GM18502 (cell line): ENCODE data around the gene FYB2.

Experiments
- ATAC-seq: cut with Tn5 transposase; IDR thresholded peaks from one replicate; pipeline ENCODE4 v1.9.1; 2021; ENCODE audit warnings: mild to moderate bottlenecking; ENCODE audit not compliant: unreplicated experiment, poor library complexity

The FYB2 gene

DNA sequence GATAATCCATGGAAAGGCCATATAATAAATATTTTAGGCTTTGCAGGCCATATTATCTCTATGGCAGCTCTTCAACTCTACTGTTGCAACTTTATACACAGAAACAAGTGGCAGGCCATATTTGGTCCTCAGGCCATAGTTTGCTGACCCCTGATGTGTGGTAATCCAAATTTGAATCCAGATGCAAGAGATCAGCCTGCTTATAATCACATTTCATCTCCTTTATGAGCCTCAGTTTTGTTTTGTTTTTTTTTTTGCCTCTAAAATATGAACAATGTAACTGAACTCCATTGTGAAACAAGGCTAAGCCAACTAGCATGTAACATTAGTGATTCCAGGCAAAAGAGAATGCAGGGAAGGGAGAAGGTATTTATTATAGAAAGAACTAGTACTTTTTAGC, 92.5 kb downstream of the FYB2 start:
- no peak for ATAC-seq

DNA sequence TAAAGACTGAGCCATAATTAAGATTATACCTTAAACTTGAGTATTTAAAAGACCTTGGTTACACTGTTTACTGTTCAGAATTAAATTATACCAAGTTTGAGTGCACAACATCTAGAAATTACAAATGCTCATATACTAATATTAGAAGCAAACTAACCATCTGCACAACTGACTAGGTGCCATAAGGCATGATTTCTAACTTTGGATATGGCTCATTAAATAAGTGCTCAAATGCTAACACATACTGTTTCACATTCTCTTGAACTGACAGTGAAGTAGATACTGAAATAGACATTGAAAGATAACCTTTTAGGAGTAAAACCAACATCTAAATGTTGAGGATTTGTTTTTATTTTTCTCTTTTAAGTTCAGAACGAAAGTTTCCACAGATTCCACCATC, 100.0 kb downstream of the FYB2 start:
- no peak for ATAC-seq

DNA sequence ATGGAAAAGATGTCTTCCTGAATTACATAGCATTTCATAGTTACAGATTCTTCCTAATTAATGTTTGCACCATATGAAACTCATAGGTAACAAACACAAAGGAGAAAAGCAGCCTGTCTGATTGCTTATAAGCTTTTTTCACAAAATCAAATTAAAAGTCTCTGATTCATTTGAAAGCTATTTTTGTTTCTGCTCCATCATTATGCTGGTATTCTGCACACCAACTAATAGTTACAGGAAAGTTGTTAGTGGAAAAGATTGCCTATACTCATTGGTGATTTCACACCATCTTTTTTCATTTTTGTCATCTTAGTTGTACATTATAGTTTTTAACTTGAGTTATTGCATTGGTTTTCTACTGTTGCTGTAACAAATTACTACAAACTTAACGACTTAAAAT, 104.0 kb downstream of the FYB2 start:
- ATAC-seq, result no peak

DNA sequence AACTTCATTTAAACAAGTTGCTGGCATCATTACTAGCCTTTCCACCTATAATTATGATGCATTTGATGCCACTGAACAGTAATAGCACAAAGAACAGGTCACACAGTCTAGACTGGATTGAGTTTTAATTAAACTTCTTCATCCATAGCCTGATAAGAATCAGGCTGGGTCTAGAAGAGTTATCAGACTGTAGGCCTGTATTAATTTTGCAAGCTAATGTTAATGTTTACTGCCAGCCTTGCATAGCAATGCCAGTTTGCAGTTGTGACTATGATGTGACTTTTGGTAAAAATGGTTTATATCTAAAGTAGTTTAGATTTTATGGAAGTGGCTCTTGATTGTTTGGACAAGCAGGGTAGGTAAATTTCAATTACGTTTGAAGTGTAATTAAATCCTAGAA, 106.1 kb downstream of the FYB2 start:
- ATAC-seq, result no peak

DNA sequence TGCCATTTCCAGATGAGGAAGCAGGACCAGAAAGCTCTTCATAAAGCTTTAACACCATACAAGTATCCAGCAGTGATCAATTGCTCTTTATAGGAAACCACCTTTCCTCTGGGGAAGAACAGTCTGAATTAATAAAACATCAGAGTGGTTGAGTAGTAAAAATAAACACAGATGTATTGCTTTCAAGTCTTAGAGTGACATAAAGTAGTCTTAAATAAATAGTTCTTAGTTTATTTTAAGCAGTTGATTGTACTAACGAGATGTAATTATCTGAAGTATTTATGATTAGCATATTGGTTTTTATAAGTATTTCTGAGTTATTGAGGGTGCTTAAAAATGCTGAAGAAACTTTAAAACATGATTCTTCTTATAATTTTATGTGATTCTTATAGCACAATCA, 107.1 kb downstream of the FYB2 start:
- ATAC-seq, result no peak

DNA sequence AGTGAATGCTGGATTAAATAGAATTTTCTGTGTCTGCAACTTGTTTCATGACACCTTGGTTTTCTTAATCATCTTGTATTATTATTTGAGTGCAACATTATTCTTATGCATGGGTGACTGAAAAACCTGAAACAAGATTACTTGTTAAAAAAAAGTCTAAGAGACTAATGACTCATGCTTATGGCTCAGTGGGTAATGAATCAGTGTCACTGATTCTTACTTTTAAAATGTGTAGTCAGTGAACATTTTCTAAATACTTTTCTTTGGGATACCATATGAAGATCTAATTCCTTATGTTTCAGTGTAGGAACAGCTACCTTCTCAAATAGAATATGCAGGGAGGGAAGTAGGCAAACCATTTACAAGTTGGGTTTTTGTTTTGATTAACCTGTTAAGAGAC, 108.6 kb downstream of the FYB2 start:
- no peak for ATAC-seq

DNA sequence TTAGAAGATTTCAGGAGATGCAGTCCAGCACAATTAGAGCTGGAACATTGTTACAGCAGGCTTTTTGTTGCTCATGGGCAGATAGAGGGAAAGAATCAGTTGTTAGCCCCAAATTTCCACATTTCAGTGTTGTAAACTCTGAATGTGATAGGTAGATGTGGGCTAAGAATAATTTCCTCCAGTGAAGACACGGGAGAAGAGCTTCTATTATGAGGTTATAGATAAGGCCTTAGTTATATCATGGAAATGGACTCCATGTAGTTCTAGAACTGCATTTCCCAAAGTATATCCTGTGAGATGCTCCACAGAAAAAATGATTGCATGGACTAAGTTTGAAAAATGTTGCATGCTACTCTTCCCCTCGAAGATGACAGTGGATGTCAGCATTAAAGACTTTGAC, 109.2 kb downstream of the FYB2 start:
- no peak for ATAC-seq

DNA sequence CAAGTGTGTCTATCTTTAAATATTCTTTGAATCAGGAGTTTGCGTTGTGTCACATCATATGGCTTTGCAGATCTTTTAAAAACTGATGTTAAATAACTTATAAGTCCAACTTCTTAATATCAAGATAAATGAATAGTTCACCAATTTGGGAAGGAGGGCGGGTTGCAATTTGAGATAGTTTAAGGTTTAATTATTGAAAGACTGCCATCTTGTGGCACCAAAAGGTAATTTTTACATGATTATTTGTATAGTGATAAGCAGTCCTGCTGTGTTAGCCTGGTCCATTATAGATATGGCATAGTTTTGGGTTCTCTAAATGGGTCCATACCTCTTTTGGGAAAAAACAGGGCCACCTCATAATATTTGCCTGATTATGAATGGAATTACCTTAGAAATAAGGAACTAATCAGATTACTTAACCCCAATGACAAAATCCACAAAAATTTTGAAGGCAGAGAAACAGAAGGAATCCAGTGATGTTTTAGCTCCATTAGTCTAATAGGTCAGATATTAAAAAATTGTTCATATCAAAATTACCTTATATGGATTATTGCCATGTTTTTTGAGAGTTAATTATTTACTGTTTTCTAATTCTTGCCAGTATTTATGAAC, 109.8 kb downstream of the FYB2 start:
- no peak for ATAC-seq

DNA sequence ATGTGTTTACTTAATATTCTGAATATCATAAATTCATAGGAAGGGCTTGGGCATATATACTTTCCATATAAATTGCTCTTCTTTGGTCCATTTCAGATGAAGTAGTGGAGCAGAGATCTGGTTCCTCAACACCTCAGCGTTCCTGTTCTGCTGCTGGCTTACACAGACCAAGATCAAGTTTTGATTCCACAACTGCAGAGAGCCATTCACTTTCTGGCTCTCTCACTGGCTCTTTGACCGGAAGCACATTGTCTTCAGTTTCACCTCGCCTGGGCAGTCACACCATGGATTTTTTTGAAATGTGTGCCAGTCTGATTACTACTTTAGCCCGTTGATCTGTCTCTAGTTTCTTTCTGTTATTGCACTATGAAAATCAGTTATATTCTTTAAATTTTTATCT, 111.8 kb downstream of the FYB2 start:
- ATAC-seq, result no peak

DNA sequence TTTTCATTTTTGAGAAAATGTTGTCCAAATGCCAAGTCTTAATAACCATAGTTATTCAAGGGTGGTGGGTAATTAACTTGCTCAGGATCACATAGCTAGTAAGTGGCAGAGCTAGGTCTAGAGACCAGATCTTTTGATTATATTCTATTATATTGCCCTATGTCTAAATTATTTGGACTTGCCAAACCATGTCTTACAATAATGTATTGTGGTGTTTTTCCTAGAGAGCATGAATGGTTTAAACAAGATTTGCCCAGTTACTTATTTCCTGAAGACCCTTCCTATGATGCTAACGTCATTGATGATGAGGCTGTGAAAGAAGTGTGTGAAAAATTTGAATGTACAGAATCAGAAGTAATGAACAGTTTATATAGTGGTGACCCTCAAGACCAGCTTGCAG, 115.5 kb downstream of the FYB2 start:
- ATAC-seq, result no peak

DNA sequence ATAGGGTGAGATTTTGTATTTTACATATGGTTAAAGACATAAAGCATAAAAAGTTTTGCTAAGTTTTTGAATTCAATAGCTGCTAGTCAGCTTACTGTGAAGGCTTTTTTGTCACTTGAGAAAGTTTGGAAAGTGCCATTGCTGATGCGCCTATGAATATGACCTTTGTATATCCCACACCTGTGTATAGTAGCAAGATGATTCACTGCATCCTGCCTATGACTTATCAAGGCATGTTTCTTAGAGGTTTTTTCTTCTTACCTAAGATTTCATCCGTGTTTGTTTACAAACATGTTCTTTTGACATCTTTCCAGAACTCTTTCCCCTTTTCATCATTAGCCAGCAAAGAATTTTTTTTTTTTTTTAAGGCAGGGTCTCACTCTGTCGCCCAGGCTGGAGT, 122.5 kb downstream of the FYB2 start:
- ATAC-seq, result no peak

DNA sequence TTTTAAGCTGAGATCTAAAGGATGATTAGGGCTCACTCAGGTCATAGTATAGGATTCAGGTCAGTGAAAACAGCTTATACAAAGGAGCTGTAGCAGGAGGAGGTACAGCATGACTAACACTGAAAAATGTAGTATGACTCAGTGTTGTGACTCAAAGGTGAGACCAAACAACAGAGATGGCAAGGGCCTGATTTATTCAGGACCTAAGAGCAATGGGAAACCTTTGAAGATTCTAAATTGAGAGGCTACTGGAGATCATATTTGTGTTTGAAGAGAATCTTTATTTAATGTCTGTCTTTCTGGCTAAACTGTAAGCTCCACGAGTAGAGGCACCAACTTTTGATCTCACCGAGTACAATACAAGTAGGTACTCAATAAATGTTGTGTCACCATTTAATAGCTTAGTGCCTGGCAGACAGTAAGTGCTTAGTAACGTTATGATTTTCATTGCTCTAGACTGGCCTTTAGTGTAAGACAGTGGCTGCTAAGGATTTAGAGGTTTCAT, 130.6 kb downstream of the FYB2 start:
- ATAC-seq, result peak; percentile 78

DNA sequence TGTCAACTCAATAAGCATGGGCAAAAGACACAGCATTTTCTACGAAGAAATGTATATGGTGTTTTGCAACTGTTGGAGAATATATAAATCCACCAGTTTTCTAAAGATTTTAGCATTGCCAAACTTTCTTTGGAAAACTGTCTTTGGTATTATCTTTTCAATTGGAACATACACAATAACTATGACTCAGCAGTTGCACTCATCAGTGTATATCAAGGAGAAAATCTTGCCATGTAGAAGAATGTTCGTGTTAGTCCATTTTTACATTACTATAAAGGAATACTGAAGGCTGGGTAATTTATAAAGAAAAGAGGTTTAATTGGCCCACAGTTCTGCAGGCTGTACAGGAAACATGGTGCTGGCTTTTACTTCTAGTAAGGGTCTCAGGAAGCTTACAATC, 133.0 kb downstream of the FYB2 start:
- ATAC-seq, result no peak

DNA sequence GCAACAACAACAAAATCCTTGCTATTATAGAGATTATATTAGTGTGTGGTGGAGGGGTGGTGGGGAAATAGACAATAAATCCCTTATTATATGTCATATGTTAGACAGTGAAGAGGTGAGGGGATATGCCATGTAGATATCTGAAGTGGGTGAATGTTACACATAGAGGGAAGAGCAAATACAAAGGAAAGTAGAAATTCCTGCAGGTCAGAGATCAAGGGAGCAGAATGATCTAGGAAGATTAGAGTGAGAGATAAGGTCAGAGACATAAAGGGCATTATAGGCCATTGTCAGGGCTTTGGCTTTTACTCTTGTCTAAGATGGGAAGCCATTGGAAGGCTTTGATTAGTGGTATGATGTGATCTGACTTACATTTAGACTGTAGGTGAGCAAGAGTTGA, 135.6 kb downstream of the FYB2 start:
- ATAC-seq, result no peak

DNA sequence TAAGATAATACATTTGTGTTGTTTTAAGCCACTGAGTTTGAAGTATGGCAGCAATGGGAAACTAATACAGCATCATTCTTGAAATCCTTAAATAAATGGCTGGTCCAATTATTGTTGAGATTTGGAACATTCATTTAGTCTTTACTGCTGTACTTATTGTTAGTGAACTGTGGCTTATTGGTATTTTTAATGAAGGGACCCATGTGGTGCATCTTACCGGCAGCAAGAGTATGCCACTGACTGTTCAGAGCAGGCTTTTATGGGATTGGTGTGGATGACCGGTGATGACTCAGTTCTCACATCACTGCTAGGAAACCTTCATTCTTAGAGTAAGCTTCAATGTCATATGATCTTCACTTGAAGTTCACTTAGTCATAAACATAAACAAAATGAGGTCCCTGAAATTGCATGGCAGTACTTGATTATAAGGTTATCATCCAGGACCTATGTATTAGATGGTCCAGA, 142.6 kb downstream of the FYB2 start:
- ATAC-seq, result no peak

DNA sequence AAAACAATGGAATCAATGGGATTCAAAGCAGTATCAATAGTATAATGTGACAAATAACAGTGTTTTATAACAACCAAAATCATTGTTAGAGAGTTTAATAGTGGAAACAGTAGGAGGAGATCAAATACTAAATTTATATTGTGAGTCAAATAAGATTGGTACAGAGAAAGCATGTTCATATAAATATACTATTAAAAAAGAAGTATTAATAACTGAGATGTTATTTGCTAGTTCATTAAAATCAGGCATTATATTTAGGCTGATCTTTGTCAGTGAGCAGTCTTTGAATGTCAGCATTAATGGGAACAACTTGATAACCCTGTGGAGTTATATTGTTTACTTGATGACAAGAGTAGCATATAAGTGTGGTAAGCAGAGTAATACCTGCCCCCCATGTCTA, 143.4 kb downstream of the FYB2 start:
- no peak for ATAC-seq

DNA sequence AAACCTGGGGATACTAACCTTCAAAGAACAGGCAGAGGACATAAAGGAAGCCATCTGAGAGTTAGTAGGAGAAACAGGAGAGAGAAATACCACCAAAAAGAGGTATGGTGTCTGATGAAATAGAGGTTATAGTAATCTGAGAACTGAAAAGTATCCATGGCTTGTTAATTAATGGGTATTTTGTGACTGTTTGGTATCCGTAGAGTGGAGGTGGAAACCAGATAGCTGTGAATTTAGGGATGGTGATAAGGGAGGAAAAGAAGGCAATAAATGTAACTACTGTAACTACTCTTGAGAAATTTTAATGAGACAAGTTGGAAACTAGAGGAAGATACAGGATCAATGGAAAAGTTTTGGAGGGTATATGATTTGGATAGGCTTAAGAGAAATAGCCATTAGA, 146.6 kb downstream of the FYB2 start:
- no peak for ATAC-seq

DNA sequence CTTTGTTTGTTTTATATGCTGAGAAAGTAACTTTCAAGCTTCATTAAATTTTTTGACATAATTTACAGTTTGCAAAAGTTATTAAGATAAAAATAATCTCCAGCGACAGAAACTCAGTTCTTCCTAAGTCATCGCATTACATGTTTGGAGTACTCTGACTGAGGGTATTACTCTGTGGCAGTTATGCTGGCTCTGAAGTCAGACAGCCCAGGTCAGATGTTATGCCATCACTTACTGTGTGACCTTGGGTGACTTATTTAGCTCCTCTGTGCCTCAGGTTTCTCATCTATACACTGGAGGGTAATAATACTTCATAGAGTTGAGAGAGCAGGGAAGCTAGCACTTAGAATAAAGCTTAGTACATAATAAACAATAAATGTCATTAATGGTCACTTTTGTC, 147.7 kb downstream of the FYB2 start:
- no peak for ATAC-seq

DNA sequence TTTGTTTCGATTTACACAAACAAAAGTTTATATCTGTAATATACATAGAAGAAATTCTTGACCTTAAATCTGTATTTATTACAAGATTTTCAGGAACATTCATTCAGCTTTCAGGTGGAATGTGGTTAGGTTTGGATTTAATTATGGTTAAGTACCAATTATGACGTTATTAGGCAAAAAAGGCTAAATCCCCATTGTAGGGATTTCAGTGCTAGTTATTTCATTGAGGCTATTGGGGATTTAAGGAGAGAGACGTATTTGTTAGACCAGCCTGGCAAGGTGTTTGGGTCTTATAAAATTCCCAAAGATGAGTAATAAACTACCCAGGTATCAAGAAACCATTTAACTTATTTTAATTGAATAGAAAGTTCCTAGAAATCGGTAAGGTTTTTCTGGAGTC, 148.1 kb downstream of the FYB2 start:
- ATAC-seq, result no peak

DNA sequence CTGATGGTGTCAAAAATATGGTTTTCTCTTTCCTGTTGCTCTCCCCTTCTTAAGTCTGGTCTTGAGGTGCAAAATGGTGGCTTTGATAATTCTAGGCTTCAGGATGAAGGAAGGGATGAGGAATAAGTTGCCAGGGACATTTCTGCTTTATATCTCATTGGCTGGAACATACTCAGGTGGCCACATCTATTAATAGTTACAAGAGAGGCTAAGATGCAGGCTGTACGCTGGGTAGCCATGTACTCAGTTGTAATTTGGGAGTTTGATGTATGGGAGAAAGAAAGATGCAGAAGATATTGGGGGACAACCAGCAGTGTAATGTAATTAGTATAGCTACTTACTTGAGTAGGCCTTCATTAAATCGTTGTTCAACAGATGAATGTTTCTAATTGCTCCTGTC, 148.9 kb downstream of the FYB2 start:
- no peak for ATAC-seq
